Stimulated activated CD8-positive, alpha-beta memory T cell treated with anti-CD3 and anti-CD28 coated beads, Interleukin-12 subunit alpha, Interleukin-12 subunit beta, amount 100 ng/mL, for 4 hours (primary cell): Measurements from ENCODE around the gene SREBF1.
A peak's percentile ranks its signal among the peaks of the same experiment; 100 is the strongest.

Experiments
- DNase-seq: peaks from one replicate; pipeline ENCODE4 v3.0.0-alpha.2; 2020; ENCODE audit warnings: low read depth

The SREBF1 gene

GRCh38 chr17:17794382-17794781 is 42.4 kb downstream of the SREBF1 start:
- DNase-seq, result no peak

- DNase-seq, result no peak
These were observed 43.2 kb downstream of the SREBF1 start for GRCh38 chr17:17793378-17794214.

DNA sequence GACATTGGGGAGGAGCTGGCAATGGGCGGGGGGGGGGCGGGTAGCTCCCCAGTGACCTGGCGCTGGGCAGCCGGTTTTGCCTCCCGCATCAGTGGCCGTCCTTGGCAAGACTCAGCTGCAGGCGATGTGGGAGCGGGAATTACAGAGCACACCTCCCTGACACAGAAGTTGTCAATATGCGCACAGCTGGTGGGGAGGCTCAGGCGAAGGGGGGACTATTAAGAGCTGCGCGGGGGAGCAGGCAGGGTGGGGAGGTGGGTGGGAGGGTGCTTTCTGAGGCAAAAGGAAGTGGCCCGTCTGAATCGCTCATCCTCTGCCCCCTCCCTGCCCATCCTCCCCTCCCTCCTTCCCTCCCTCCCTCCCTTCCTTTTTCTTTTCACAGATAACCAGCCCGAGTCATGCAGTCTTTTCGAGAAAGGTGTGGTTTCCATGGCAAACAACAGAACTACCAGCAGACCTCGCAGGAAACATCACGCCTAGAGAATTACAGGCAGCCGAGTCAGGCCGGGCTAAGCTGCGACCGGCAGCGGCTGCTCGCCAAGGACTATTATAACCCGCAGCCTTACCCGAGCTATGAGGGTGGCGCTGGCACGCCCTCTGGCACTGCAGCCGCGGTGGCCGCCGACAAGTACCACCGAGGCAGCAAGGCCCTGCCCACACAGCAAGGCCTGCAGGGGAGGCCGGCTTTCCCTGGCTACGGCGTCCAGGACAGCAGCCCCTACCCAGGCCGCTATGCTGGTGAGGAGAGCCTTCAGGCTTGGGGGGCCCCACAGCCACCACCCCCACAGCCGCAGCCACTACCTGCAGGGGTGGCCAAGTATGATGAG is 44.0 kb downstream of the SREBF1 start:
- DNase-seq, result no peak

DNA sequence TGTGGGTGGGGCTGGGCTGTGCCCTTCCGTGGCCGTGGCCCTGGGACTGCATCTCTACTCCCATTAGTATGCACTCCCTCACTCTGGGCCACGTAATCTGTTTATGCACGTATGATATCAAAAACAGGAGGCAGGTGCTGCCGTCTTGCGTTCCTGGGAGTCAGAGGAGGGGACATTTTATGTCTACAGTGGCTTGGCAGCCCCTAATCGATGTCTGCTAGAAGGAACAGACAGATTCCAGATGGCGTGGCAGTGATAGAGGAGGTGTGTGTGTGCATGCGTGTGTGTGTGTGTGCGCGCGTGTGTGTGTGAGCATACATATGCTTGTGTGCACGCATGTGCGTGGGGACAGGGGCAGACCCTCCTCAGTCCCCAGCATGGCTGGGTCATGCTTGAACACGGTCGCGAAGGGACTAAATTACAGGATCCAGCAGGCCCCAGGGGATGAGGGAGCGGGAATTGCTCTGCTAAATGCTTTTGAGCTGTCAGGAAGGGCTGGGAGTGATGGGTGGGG is 44.7 kb downstream of the SREBF1 start:
- DNase-seq, result no peak

DNA sequence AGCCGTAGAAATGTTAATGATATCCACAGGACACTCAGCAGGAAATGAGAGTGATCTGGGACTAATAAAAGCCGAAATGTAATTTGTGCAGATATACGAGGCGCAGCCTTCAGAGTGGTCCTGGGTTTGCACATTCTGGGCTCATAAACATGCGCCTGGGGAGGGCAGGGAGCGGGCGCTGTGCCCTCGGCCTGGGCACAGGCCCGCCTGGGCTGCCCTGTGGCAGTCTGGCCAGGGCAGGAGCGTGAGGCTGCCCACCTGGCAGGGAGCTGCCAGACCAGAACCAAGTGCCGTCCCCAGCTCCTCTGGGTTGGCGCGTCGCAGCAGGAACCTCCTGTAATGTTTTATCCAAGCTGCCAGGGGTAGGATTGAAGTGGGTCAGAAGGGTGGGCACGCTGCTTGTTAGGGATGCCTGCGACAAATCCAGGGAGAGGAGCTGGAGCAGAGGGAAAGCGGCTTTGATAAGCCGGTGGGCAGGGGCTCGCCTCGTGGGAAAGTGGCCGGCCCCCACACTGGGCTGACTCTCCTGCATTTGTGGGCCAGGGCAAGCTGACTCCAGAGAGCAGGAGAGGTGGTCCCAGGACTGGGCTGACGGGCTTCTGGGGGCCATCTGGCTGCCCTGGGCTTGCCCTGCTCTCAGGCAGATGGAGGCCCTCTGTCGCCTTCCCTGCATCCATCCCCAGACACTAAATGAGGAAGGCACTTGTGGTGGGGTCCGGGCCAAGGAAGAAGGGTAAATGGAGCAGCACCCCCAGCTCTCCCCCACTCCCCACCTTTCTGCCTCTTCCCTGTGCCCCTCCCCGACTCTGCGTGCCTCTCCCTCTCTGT is 45.9 kb downstream of the SREBF1 start:
- no peak for DNase-seq

GRCh38 chr17:17789828-17790636 is 46.8 kb downstream of the SREBF1 start:
- no peak for DNase-seq

DNA sequence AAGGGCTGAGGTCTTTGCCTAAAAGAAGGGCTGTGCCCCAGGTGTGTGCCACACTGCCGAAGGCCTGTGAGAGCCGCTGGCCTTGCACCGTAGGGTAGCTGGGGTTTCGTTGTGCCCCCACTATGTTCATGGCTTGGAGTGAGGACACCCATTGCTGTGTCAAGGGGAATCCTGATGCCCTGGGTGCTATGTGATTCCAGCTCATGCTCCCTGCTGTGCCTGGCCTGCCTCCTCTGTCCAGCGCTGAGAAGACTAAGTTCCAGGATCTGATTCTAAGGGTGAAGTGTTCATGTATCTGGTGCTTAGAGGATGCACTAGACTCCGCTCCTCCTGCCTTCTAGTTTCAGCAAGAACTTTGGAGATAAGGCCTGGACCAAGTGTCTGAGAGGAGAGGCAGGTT is 47.4 kb downstream of the SREBF1 start:
- no peak for DNase-seq

GRCh38 chr17:17788967-17789366 is 47.8 kb downstream of the SREBF1 start:
- no peak for DNase-seq

- no peak for DNase-seq
These were observed 49.2 kb downstream of the SREBF1 start for GRCh38 chr17:17787568-17787967.

DNA sequence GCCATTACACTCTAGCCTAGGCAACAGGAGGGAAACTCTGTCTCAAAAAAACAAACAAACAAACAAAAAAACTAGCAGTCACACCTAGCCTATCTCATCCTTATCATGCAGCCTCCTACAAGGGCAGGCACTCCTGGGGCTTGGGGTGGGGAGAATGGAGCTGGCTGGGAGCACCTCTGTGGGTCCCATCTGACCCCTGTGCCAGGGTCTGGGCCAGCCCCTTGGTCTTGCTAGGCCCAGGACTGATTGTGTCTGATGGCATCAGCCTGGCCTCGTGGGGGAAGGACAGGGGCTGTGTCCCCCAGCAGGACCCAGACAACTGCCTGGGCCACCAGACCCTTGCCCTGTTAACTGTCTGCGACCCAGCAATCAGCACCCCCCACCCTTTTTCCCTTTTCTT is 49.8 kb downstream of the SREBF1 start:
- DNase-seq, result no peak

DNA sequence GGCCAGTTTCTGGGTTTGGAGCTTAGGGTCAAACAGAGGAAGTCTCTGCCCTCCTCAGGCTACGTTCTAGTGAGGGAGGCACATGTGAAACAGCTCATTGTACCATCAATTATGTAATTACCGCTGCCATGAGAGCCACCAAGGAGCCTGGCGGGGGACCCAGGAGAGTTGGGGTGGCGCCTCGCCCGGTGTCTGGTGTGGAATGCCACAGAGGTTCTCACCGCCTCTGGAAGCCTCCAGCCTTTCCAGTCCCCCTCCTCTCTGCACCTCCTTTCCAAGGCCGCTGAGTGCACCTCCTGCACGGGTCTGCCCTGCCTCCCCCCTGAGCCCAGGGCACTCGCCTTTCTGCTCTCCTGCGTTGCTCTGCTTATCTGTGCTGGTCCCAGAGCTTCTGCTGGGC is 51.4 kb downstream of the SREBF1 start:
- DNase-seq, result no peak

GRCh38 chr17:17784657-17785267 is 52.0 kb downstream of the SREBF1 start:
- DNase-seq, result no peak

DNA sequence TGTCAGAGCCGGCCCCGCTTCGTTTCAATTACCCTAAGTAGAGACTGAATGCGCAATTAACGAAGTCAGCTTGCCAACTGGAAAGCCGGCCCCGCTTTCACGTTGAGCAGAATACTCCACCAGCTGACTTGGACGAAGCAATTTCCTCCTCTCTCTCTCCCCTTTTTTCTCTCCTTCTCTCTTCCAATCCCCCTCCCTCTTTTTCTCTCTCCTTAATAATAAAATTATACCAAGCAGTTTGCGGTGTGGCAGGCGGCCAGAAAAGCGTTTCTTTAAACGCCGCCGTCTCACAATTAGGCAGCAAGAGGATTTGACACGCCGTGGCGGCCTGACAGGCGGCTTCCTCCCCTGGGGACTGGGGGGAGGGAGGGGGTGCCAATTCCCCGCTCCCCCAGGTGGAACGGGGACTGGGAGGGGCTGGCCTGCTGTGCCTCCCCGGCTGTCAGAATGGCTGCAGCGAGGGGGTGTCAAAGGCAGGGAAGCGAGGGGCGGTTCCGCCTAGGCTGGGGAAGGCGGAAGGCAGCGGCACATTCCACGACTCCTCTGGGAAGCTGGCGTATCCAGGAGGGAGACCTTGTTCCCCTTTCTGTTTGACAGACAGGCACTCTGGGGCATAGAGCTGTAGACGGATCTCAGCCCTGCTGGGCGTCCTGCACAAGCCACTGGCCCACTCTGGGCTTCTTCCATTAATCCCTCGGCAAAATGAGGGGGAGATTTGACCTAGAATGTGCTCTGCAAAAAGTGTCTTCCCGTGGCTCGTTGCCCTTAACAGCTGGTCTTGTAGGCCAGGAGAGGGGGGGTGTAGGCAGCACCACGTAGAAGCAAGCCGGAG is 52.7 kb downstream of the SREBF1 start:
- DNase-seq, result no peak

DNA sequence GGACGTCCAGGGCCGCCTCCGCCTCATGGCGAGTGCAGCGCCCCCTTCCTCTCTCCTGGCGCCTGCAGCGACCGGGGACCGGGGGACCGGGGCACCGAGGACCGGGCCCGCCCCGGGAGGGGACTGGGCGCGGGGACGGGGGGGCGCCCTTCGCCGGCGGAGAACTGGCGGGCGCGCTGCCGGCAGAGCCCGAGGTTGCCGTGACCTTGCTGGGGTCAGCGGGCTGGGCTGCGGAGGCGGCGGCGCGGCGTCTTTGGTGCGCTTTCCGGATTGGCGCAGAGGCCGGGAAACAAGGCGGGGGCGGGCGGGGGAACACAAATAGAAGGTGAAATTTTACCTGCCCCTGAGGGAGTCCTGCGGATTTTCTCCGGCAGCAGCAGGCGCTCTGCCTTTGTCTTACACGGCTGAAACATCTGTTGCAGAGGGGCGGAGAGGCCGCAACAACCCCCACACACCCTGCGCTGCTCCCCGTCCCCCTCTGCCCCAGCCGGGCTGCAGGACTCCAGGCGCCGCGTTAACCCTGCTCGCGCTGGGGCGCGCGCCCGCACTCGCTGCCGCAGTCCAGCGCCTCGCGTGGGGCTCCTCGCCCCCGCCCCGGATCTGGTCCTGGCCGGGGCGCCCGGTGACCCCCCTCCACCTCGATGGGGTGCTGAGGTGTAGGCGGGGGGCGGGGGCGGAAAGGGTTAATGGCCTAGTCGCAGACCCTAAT is 53.5 kb downstream of the SREBF1 start:
- DNase-seq, result peak; percentile 40

GRCh38 chr17:17782523-17783115 is 54.2 kb downstream of the SREBF1 start:
- no peak for DNase-seq

DNA sequence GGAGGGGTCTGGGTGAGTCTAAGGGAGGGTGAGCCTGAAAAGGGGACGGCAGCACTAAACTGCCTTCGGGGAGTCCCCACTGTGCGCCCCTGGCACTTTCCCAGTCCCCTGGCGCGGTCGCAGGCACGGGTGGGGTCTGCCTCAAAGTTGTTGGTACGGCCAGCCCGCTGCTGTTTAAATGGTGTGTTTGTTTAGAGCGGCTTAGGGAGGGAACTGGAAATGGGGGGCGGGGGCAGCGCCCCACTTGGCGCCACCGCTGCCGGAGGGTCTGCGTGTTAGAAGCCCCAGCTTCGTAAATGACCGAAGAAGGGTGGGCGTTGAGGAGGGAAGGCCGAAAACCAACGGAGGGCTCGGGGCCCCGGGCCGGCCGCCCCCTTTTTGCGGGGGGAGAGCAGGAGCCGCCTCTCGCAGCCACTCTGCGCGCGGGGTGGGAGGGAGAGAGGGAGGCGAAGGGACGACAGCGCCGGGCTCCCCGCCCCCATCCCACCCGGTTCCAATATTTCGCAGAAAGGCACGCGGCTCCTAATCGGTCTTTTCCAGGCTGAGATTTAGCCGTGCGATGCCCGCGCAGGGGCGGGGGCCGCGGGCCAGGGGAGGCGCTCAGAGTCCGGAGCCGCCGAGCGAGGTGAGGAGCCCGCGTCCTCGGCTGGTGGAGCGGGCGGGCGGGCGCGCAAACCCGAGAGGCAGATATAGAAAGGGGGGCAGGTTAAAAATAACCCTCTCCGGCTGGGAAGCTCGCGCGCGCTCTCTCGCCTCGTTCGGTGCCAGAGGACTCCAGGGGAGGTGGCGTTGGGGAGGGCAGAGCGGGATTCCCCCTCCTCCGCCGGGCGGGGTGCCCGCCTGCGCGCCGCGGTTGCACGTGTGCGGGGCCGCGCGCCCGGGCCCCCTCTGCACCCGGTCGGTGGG is 54.9 kb downstream of the SREBF1 start:
- no peak for DNase-seq

DNA sequence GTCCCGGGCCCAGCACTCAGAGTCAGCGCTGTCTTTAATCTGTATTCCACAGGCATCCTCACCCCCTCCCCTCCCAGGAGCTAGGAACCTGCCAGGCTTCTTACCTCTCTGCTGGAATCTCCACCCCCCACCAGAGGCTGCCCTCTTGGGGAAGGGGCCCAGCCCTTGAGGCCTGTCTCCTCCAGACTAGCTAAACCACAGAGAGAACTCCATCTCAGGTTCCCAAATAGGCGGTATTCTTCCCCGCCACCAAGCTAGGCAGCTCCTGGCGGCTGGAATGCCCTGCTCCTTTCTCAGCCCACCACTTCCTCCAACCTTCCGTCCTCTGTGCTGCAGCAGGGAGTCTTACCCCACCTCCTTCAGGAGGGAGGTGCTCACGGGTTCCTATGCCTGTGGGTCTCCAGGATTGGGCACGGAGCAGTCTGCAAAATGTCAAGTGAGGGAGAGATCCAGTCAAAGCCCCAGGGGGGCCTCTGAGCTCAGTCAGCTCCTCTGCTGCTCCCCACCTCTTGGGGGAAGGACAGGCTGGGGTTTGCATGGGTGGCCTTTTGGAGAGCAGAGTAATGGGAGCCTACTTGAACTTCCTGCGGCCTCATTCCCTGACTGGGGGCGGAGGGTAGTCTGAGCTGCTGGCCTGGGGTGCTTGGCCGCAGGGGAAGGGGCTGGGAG is 55.7 kb downstream of the SREBF1 start:
- DNase-seq, result no peak
